ENCODE data around the gene RNF145.

GRCh38 chr5:159206818-159207217 is 2.5 kb downstream of the RNF145 start:
- no peak for TF ChIP-seq CTCF (IDR thresholded peaks at IDR 0.05)
- no peak for TF ChIP-seq POLR2A (IDR thresholded peaks at IDR 0.05)
- TF ChIP-seq EP300 (IDR thresholded peaks at IDR 0.05), result no peak
